ENCODE results near the gene ELF3. TPM values are rescaled to one million over a fixed set of nuclear protein-coding genes. Genes with fewer than 3 reads are reported as not detected.
A peak's percentile ranks its signal among the peaks of the same experiment; 100 is the strongest.

The ELF3 gene
- total and polyA plus RNA-seq, 10 of the 15 experiments (the other 5 are each of a cell fraction or from before 2014, with no cell fraction given) = 0.07 to 14.3 (median 0.58) TPM; not detected in 1

DNA sequence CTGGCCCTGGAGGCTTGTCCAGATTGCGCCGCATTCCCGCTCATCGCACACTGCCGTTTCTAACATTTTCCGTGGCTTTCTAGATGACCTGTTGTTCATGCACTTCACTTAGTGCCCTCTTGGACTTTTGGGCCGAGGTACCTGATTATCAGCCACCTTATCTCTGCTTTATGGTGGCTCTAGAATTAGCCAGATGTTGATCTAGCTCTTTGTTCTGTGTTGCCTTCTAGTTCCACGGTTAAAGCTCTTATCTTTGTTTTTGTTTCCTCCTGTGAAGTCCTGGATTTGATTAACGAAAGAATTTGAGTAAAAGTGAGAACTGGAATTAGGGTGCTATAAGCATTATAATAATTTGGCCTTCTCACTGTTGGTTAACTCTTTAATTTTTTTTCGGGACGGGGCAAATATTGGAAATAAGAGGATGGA, 27.0 kb upstream of the ELF3 start:
- ATAC-seq = peak; percentile 46; the same call in 2 of the 3 replicates
- BruUV-seq (replicated peaks) = no TSS peak
- in situ Hi-C loops (cut with MboI) = no loop called here
- POLR2A ChIA-PET = interaction anchor here (0.8 kb wide), 1 partner anchor 28 kb away, joined by 4 read pairs; the partner anchor contains the start of gene TIMM17A
- WGBS (ENCODE audit: insufficient coverage, insufficient replicate concordance, low lambda C conversion rate, missing lambda C conversion rate) = 19% methylated on average over 11 of the region's 11 CpGs
- Histone ChIP-seq H3K4me3 (peak overlapping the region; percentile 82), H2AFZ (ENCODE audit: control insufficient read depth, low read depth, low read length) (peak overlapping the region; percentile 88), H3K4me2 (ENCODE audit: control insufficient read depth, insufficient read depth) (peak overlapping the region; percentile 79), H4K20me1 (ENCODE audit: control insufficient read depth, insufficient read depth) (no peaks in the 10 kb centered on the region), H3K79me2 (ENCODE audit: control insufficient read depth, insufficient read depth, low read length) (peaks cover 22% of the 10 kb centered on the region), H3K4me1 (ENCODE audit: control insufficient read depth, insufficient read depth, low read length) (peaks cover 3% of the 10 kb centered on the region), H3K9me3 (replicated peaks; ENCODE audit: control insufficient read depth, insufficient read depth, low read length) (no peaks in the 10 kb centered on the region), H3K9ac (ENCODE audit: control insufficient read depth, insufficient read depth, low read length) (peak overlapping the region; percentile 80), H3K36me3 (ENCODE audit: control insufficient read depth in 2 of 2, insufficient read depth in 2 of 2, low read length in 1 of 2) (no peaks in the 10 kb centered on the region), H3K27me3 (replicated peaks in 1 of 2; ENCODE audit: control insufficient read depth in 2 of 2, insufficient read depth in 2 of 2, low read length in 1 of 2) (0 out of 4 replicates have a peak, but pooled peaks cover 0 to 2% of the 10 kb centered on the region in 2 experiments), H3K27ac (ENCODE audit: control insufficient read depth, insufficient read depth) (peak overlapping the region; percentile 78)
- TF ChIP-seq PKNOX1 (IDR thresholded peaks at IDR 0.05) (peak; percentile 1; the same call in 1 of the 2 replicates), ETV6 (conservative IDR thresholded peaks at IDR 0.05 in 1 of 2, IDR thresholded peaks at IDR 0.05 in 1 of 2; ENCODE audit: borderline replicate concordance in 1 of 2, low read depth in 1 of 2) (0 out of 4 replicates have a peak, but pooled peaks of 1 of the 2 experiments have one; percentile 49), GABPA (IDR thresholded peaks at IDR 0.05; ENCODE audit: low read depth) (0 out of 2 replicates have a peak, but pooled peaks have one; percentile 11), NRF1 (conservative IDR thresholded peaks at IDR 0.05; ENCODE audit: low read depth, low read length) (no peak)
- FAIRE-seq = peak; percentile 73
- RAD21 ChIA-PET (ENCODE audit: unreplicated experiment) = interaction anchor here (1.4 to 1.8 kb wide), 2 partner anchors 87 kb away, joined by 5 to 7 read pairs; no protein-coding TSS in a partner anchor
- DNase-seq (ENCODE audit: low read depth, low spot score) = no peak
- intact Hi-C loops (cut with micrococcal nuclease; ENCODE audit: unreplicated experiment) = loop anchor here (2.0 kb wide), 1 partner anchor 29 kb away; the partner anchor contains the start of gene TIMM17A
- SMC1A ChIA-PET (ENCODE audit: uncharacterized antibody, unreplicated experiment) = interaction anchor here (1.0 kb wide), 1 partner anchor 16 kb away, joined by 3 read pairs; no protein-coding TSS in a partner anchor
- CTCF ChIA-PET = interaction anchor here (0.9 to 3.3 kb wide), 7 partner anchors 10 to 359 kb away, joined by 3 to 18 read pairs (median 4); partner anchors contain the start of genes ELF3 and UBE2T
